Activated CD8-positive, alpha-beta T cell treated with anti-CD3 and anti-CD28 coated beads for 36 hours (primary cell): ENCODE measurements around the gene CTRB2. TPM values are rescaled to one million over a fixed set of nuclear protein-coding genes. Genes with fewer than 3 reads are reported as not detected.
"Not testable (repeated sequence)": the region's sequence is repeated elsewhere in the genome, so short reads cannot be mapped to it uniquely, and the experiment has no call there.

ENCODE experiments used
- ATAC-seq: fragments of 200-7000 bp; cut with Tn5 transposase; one replicate; pipeline ENCODE4 v1.10.0; 2021; ENCODE audit warnings: mild to moderate bottlenecking, moderate library complexity
- CTCF ChIA-PET: fragments of 350-600 bp; sonication (Branson Sonifier 250); formaldehyde crosslinking; loops from one replicate; lab custom pipeline; 2021; ENCODE audit warnings: antibody characterized with exemption; lab: Charles Lee
- POLR2A ChIA-PET: fragments of 350-600 bp; sonication (Branson Sonifier 250); formaldehyde crosslinking; loops from one replicate; lab custom pipeline; 2021; ENCODE audit warnings: antibody characterized with exemption; lab: Charles Lee
- DNase-seq: peaks from one replicate; pipeline ENCODE4 v3.0.0-alpha.2; 2020
- H3K27ac Mint-ChIP-seq: one replicate; pipeline ENCODE4 v1.8.0; 2021; ENCODE audit warnings: mild to moderate bottlenecking, mixed read lengths
- H3K27me3 Mint-ChIP-seq: one replicate; pipeline ENCODE4 v1.8.0; 2021; ENCODE audit warnings: mixed read lengths
- H3K36me3 Mint-ChIP-seq: one replicate; pipeline ENCODE4 v1.8.0; 2021; ENCODE audit warnings: low read depth, mixed read lengths
- H3K4me1 Mint-ChIP-seq: one replicate; pipeline ENCODE4 v1.8.0; 2021; ENCODE audit warnings: low read depth, mixed read lengths
- H3K4me3 Mint-ChIP-seq: one replicate; pipeline ENCODE4 v1.8.0; 2021; ENCODE audit warnings: mild to moderate bottlenecking, moderate library complexity, mixed read lengths
- H3K9me3 Mint-ChIP-seq: one replicate; pipeline ENCODE4 v1.8.0; 2021; ENCODE audit warnings: mixed read lengths
- CTCF ChIP-seq: fragments of 200-600 bp; IDR thresholded peaks from one replicate; pipeline ENCODE4 v1.8.0; 2022; ENCODE audit warnings: antibody characterized with exemption, mild to moderate bottlenecking
- intact Hi-C: fragments of 100-400 bp; cut with micrococcal nuclease; formaldehyde crosslinking; loops from one replicate; pipeline ENCODE4 v1.10.0; 2022
- total RNA-seq, 2 experiments: library from RNA; stranded (reverse); gene quantifications; one replicate each; pipeline ENCODE4 v1.2.3, GENCODE V29; 2021

CTRB2 gene
- total RNA-seq, 2 experiments from 2014 or later: not detected

DNA sequence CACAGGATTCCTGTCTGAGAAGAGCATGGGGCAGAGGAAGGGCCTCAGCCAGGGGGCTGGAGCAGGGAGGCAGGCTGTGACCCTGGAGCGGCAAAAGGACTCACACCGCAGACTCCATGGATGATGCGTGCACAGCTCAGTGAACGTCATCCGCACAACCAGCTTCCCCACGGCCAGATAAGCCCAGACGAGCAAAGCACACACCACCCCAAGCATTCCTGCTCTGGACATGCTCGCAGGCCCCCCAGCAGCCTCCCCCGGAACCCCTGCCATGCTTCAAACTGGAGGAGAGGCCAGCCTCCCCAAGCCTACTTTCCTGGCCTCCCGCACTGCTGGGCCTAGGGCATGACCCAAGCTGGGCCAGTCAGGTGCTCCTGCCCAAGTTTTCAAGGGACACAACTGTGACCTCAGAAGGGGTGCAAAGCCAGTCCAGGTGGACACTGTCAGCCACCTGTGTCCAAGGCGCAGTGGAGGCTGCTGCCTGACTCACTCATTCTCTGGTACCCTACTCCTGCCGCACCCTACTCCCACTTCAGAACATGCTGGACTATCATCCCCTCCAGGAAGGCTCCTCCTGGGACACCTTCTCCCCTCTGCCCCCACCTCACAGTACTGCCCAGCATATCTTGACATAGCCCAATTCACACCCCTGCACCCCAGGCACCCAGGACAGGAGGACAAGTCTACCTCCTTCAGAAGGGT is 39.7 kb upstream of the CTRB2 start:
- Mint-ChIP-seq H3K27me3 (peaks cover 12% of the 10 kb centered on the region), H3K4me3 (no peak overlapping the region), H3K4me1 (no peaks in the 10 kb centered on the region), H3K9me3 (no peaks in the 10 kb centered on the region), H3K36me3 (no peaks in the 10 kb centered on the region), H3K27ac (no peak overlapping the region)
- ChIA-PET POLR2A (interaction anchor here (0.9 kb wide), 1 partner anchor 131 kb away, joined by 3 read pairs; no protein-coding TSS in a partner anchor), CTCF (interaction anchor here (1.1 kb wide), 1 partner anchor 12 kb away, joined by 4 read pairs; no protein-coding TSS in a partner anchor)
- no peak for DNase-seq
- no peak for TF ChIP-seq CTCF
- intact Hi-C loops: no loop called here
- ATAC-seq: no peak

DNA sequence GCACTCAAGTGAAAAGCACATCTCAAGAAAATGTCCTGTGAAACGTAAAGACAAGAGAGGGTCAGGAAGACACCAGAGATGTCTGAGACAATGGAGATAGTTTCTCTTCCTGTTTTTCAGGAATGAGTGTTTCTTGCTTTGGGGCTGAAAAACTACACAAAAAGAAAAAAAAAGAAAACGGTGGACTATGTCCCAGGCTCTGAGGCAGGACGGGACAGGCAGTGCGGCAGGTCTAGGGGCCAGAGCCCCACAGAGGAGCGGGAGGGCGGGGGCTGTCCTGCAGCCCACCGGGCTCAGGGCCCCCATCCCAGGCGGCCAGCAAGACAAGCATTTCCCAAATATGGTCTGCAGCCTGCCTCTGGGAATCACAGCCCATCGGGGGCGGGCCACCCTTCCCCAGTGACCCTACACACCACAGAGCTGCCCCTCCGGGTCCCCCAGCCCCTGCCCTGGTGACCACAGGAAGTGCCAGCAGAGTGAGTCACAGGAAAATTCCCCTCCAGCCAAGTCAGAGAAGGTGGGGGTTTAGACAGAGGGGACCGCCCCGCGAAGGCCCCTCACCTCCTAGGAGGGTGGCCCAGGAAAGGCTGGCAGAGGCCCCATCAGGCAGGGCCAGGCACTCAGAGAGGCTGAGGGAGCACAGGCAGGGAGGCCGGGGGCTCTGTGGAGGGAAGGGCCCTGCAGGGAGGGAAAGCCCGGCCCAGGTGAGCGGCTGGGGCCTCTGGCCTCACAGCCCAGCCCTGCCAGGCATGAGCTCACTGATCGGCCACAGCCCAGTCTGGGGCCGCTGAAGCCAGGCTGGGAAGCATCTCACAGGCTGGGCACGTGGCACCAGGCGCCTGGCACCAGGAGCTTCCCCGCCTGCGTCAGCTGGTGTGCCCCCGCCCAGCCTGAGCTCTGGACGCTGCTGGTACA is 38.1 kb upstream of the CTRB2 start:
- intact Hi-C loops: no loop called here
- H3K27ac Mint-ChIP-seq: no peak overlapping the region
- H3K4me1 Mint-ChIP-seq: no peaks in the 10 kb centered on the region
- no peak for ATAC-seq
- ChIA-PET POLR2A (interaction anchor here (0.6 kb wide), 1 partner anchor 34 kb away, joined by 4 read pairs; no protein-coding TSS in a partner anchor), CTCF (interaction anchor here (1.4 kb wide), 1 partner anchor 10 kb away, joined by 3 read pairs; no protein-coding TSS in a partner anchor)
- no peaks in the 10 kb centered on the region for H3K9me3 Mint-ChIP-seq
- no peak for DNase-seq
- H3K27me3 Mint-ChIP-seq: peaks cover 8% of the 10 kb centered on the region
- no peaks in the 10 kb centered on the region for H3K36me3 Mint-ChIP-seq
- no peak for TF ChIP-seq CTCF
- H3K4me3 Mint-ChIP-seq: no peak overlapping the region

GRCh38 chr16:75244225-75244809 is 37.4 kb upstream of the CTRB2 start:
- Mint-ChIP-seq H3K36me3 (no peaks in the 10 kb centered on the region), H3K4me3 (no peak overlapping the region), H3K4me1 (no peaks in the 10 kb centered on the region), H3K9me3 (no peaks in the 10 kb centered on the region), H3K27ac (no peak overlapping the region), H3K27me3 (peaks cover 4% of the 10 kb centered on the region)
- no peak for ATAC-seq
- POLR2A ChIA-PET: no interaction called here
- intact Hi-C loops: no loop called here
- CTCF ChIA-PET: interaction anchor here (1.4 kb wide), 1 partner anchor 9 kb away, joined by 3 read pairs; no protein-coding TSS in a partner anchor
- DNase-seq: no peak
- no peak for TF ChIP-seq CTCF

GRCh38 chr16:75243667-75244224 is 36.8 kb upstream of the CTRB2 start:
- POLR2A ChIA-PET: no interaction called here
- TF ChIP-seq CTCF: no peak
- intact Hi-C loops: no loop called here
- no peak overlapping the region for H3K27ac Mint-ChIP-seq
- DNase-seq (no peak), ATAC-seq (no peak)
- no peaks in the 10 kb centered on the region for H3K36me3 Mint-ChIP-seq
- no peak overlapping the region for H3K4me3 Mint-ChIP-seq
- H3K27me3 Mint-ChIP-seq: peaks cover 4% of the 10 kb centered on the region
- CTCF ChIA-PET: interaction anchor here (0.9 kb wide), 1 partner anchor 10 kb away, joined by 3 read pairs; no protein-coding TSS in a partner anchor
- no peaks in the 10 kb centered on the region for H3K9me3 Mint-ChIP-seq
- H3K4me1 Mint-ChIP-seq: no peaks in the 10 kb centered on the region

GRCh38 chr16:75242436-75243078 is 35.6 kb upstream of the CTRB2 start:
- H3K27me3 Mint-ChIP-seq, H3K27ac Mint-ChIP-seq, intact Hi-C loops, CTCF ChIA-PET, H3K36me3 Mint-ChIP-seq, H3K4me1 Mint-ChIP-seq, H3K9me3 Mint-ChIP-seq, H3K4me3 Mint-ChIP-seq, DNase-seq, ATAC-seq, POLR2A ChIA-PET: not testable (repeated sequence)
